CD14-positive monocyte (primary cell): ENCODE data around the gene RIPOR3. TPM values are rescaled to one million over a fixed set of nuclear protein-coding genes. Genes with fewer than 3 reads are reported as not detected.

Experiments used
- DNase-seq, 3 donors: peaks; one replicate each; pipeline ENCODE4 v3.0.0-alpha.2; 2011 to 2022
- H2AFZ ChIP-seq: 2 replicates; pipeline ENCODE4 v1.6.0; 2012; ENCODE audit warnings: mild to moderate bottlenecking, low read depth, low read length, inconsistent platforms; ENCODE audit not compliant: insufficient read depth, poor library complexity, severe bottlenecking
- H3K27ac ChIP-seq, 2 donors: 1 replicate in 1 of 2; 2 replicates in 1 of 2; pipeline ENCODE4 v1.5.1; 2012 to 2013; ENCODE audit warnings: low read length in 2 of 2, control low read depth in 1 of 2, inconsistent platforms in 1 of 2, low read depth in 1 of 2, mild to moderate bottlenecking in 1 of 2
- H3K27me3 ChIP-seq, 2 donors: one replicate each; pipeline versions ENCODE4 v1.6.0 to v1.6.1; 2011 to 2013; ENCODE audit warnings: low read length in 2 of 2; ENCODE audit not compliant: control insufficient read depth in 2 of 2, insufficient read depth in 2 of 2
- H3K36me3 ChIP-seq, 2 donors: replicated peaks in 1 of 2; 1 replicate in 1 of 2; 2 replicates in 1 of 2; pipeline versions ENCODE4 v1.5.1 to v1.6.1; 2012 to 2013; ENCODE audit warnings: low read length in 2 of 2, control low read depth in 1 of 2, inconsistent platforms in 1 of 2, mild to moderate bottlenecking in 1 of 2; ENCODE audit not compliant: insufficient read depth in 2 of 2, control insufficient read depth in 1 of 2
- H3K4me1 ChIP-seq, 2 donors: 1 replicate in 1 of 2; 2 replicates in 1 of 2; pipeline versions ENCODE4 v1.5.1 to v1.6.1; 2012 to 2013; ENCODE audit warnings: low read length in 2 of 2, control low read depth in 1 of 2, inconsistent platforms in 1 of 2, mild to moderate bottlenecking in 1 of 2, moderate library complexity in 1 of 2; ENCODE audit not compliant: insufficient read depth in 2 of 2, control insufficient read depth in 1 of 2
- H3K4me2 ChIP-seq: replicated peaks from 2 replicates; pipeline ENCODE3; 2012; ENCODE audit warnings: low read length, moderate library complexity, mild to moderate bottlenecking; ENCODE audit not compliant: poor library complexity, severe bottlenecking; ENCODE audit errors: extremely low read depth
- H3K4me3 ChIP-seq, 3 experiments: fragments of 200-600 bp in 1 of 3; sonication (generic) in 1 of 3; replicated peaks in 1 of 3; 1 replicate in 2 of 3; 2 replicates in 1 of 3; pipeline ENCODE4 v1.5.1; 2011 to 2013; ENCODE audit warnings: low read length in 3 of 3, mild to moderate bottlenecking in 3 of 3, control low read depth in 2 of 3, low read depth in 2 of 3, inconsistent platforms in 1 of 3, moderate library complexity in 1 of 3
- H3K79me2 ChIP-seq: 2 replicates; pipeline ENCODE4 v1.6.0; 2012; ENCODE audit warnings: mild to moderate bottlenecking, control low read depth, inconsistent platforms, low read length, moderate library complexity; ENCODE audit not compliant: insufficient read depth
- H3K9ac ChIP-seq: 2 replicates; pipeline ENCODE4 v1.6.0; 2017; ENCODE audit warnings: low read length, mild to moderate bottlenecking; ENCODE audit not compliant: insufficient read depth, poor library complexity, severe bottlenecking
- H3K9me3 ChIP-seq, 2 donors: replicated peaks in 1 of 2; 1 replicate in 1 of 2; 2 replicates in 1 of 2; pipeline versions ENCODE4 v1.5.1 to v1.6.1; 2012 to 2013; ENCODE audit warnings: low read length in 2 of 2, control low read depth in 1 of 2; ENCODE audit not compliant: control insufficient read depth in 1 of 2, insufficient read depth in 1 of 2
- H4K20me1 ChIP-seq: 2 replicates; pipeline ENCODE4 v1.6.0; 2012; ENCODE audit warnings: mild to moderate bottlenecking, low read length, control low read depth, moderate library complexity; ENCODE audit not compliant: insufficient read depth
- H3K27ac Mint-ChIP-seq, 7 donors: one replicate each; pipeline ENCODE4 v1.8.0; 2020; ENCODE audit warnings: mild to moderate bottlenecking in 7 of 7, mixed read lengths in 7 of 7, moderate library complexity in 6 of 7, inconsistent platforms in 2 of 7
- H3K27me3 Mint-ChIP-seq, 3 donors: one replicate each; pipeline ENCODE4 v1.8.0; 2021 to 2022; ENCODE audit warnings: low read depth in 3 of 3, mild to moderate bottlenecking in 3 of 3, mixed read lengths in 3 of 3, moderate library complexity in 3 of 3, inconsistent platforms in 1 of 3
- H3K36me3 Mint-ChIP-seq, 2 donors: one replicate each; pipeline ENCODE4 v1.8.0; 2020; ENCODE audit warnings: mixed read lengths in 2 of 2, inconsistent platforms in 1 of 2, mild to moderate bottlenecking in 1 of 2
- H3K4me1 Mint-ChIP-seq: one replicate; pipeline ENCODE4 v1.8.0; 2020; ENCODE audit warnings: mild to moderate bottlenecking, mixed read lengths
- H3K4me3 Mint-ChIP-seq, 2 donors: one replicate each; pipeline ENCODE4 v1.8.0; 2020; ENCODE audit warnings: mild to moderate bottlenecking in 2 of 2, mixed read lengths in 2 of 2, moderate library complexity in 1 of 2
- H3K9me3 Mint-ChIP-seq, 7 donors: one replicate each; pipeline ENCODE4 v1.8.0; 2020 to 2022; ENCODE audit warnings: mixed read lengths in 7 of 7, mild to moderate bottlenecking in 6 of 7, moderate library complexity in 6 of 7, inconsistent platforms in 2 of 7
- CTCF ChIP-seq: fragments of 200-600 bp; IDR thresholded peaks from one replicate; pipeline ENCODE4 v1.8.0; 2022; ENCODE audit warnings: antibody characterized with exemption, mild to moderate bottlenecking
- WGBS: methylation state at CpG from one replicate; pipeline ENCODE4 v1.1.5; 2013; ENCODE audit warnings: missing lambda C conversion rate; ENCODE audit not compliant: insufficient coverage; 5-methylcytosine and 5-hydroxymethylcytosine counted together
- intact Hi-C, 2 donors: fragments of 100-400 bp; cut with micrococcal nuclease; formaldehyde crosslinking; loops; one replicate each; pipeline versions ENCODE4 v1.15.0 to v1.15.1; 2023
- polyA plus RNA-seq, 3 donors: library from polyadenylated mRNA; depleted of rRNA in 1 of 3; unstranded in 2 of 3; stranded (reverse) in 1 of 3; fragments of 300-500 nt in 2 of 3; fragments of >200 nt in 1 of 3; fragmentation: Illumina TruSeq in 2 of 3; gene quantifications; 1 replicate in 2 of 3; 2 replicates in 1 of 3; pipeline ENCODE4 v1.2.3, GENCODE V29; 2012 to 2021

RIPOR3 gene
- polyA plus RNA-seq, 3 donors, result not detected

- DNase-seq, result no peak
- H3K27ac ChIP-seq, result no peak overlapping the region
- Mint-ChIP-seq H3K36me3 (no peaks in the 10 kb centered on the region), H3K9me3 (no peaks in the 10 kb centered on the region), H3K4me1 (peaks cover 3% of the 10 kb centered on the region), H3K27me3 (peaks cover 1 to 10% (median 4%) of the 10 kb centered on the region in 3 donors), H3K27ac (no peak overlapping the region), H3K4me3 (no peak overlapping the region)
- no peak overlapping the region for H3K4me3 ChIP-seq
- no peaks in the 10 kb centered on the region for H3K79me2 ChIP-seq
- 97% methylated on average over 4 of the region's 5 CpGs for WGBS
- no peak overlapping the region for H3K4me2 ChIP-seq
- no peaks in the 10 kb centered on the region for H3K9me3 ChIP-seq
- no peak overlapping the region for H2AFZ ChIP-seq
- H3K27me3 ChIP-seq, result no peaks in the 10 kb centered on the region
- intact Hi-C loops, result no loop called here
- H3K4me1 ChIP-seq, result no peaks in the 10 kb centered on the region
- H3K36me3 ChIP-seq, result no peaks in the 10 kb centered on the region
- TF ChIP-seq CTCF, result no peak
- no peaks in the 10 kb centered on the region for H4K20me1 ChIP-seq
- H3K9ac ChIP-seq, result no peak overlapping the region
Observed at GRCh38 chr20:50632701-50633100, 58.6 kb downstream of the RIPOR3 start.

DNA sequence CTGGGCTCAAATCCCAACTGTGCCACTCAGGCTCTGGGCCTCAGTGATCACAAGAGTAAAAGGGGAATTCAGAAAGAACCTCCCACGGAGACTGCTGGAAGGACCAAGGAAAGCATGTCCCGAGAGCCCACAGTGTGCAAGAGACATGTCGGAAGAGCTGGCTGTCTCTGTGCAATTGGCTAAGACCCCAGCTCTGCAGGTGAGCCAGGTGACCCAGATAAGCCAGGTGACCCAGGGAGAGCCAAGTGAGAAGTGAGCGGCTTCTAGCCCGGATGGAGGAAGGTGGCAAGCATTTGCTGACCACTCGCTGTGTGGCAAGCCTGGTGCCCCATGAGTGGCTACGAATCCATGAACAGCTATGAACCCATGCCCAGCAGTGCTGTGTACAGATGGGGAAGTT is 59.1 kb downstream of the RIPOR3 start:
- intact Hi-C loops, result no loop called here
- H3K27me3 Mint-ChIP-seq, result peaks cover 1 to 13% (median 4%) of the 10 kb centered on the region in 3 donors
- Histone ChIP-seq H3K36me3 (no peaks in the 10 kb centered on the region), H4K20me1 (no peaks in the 10 kb centered on the region), H3K9me3 (no peaks in the 10 kb centered on the region), H2AFZ (no peak overlapping the region), H3K4me3 (no peak overlapping the region), H3K9ac (no peak overlapping the region), H3K4me1 (no peaks in the 10 kb centered on the region), H3K27me3 (no peaks in the 10 kb centered on the region), H3K27ac (no peak overlapping the region), H3K79me2 (no peaks in the 10 kb centered on the region), H3K4me2 (no peak overlapping the region)
- H3K9me3 Mint-ChIP-seq, result no peaks in the 10 kb centered on the region
- WGBS, result 100% methylated on average over 7 of the region's 7 CpGs
- no peak overlapping the region for H3K27ac Mint-ChIP-seq
- TF ChIP-seq CTCF, result no peak
- H3K4me3 Mint-ChIP-seq, result no peak overlapping the region
- H3K4me1 Mint-ChIP-seq, result peaks cover 3% of the 10 kb centered on the region
- no peak for DNase-seq
- H3K36me3 Mint-ChIP-seq, result no peaks in the 10 kb centered on the region
